ENCODE results near the gene ESR1. TPM values are rescaled to one million over a fixed set of nuclear protein-coding genes. Genes with fewer than 3 reads are reported as not detected.

ESR1 gene
- total and polyA plus RNA-seq, 9 of the 15 experiments (the other 6 are each of a cell fraction or from before 2014, with no cell fraction given), result 0.03 to 0.27 (median 0.08) TPM; not detected in 1

GRCh38 chr6:152002306-152002705 is 194.8 kb downstream of the ESR1 start:
- no TSS peak for BruUV-seq (replicated peaks)
- CTCF ChIA-PET (ENCODE audit: low intra/inter-chr PET ratio), result no interaction called here
- no peaks in the 10 kb centered on the region for H4K20me1 ChIP-seq (replicated peaks; ENCODE audit: control insufficient read depth, insufficient read depth, low read length)
- TF ChIP-seq ZFX (CRISPR knock-in tag; IDR thresholded peaks at IDR 0.05) (no peak), TCF15 (CRISPR knock-in tag; IDR thresholded peaks at IDR 0.05) (no peak), MYBL2 (IDR thresholded peaks at IDR 0.05; ENCODE audit: low read depth) (no peak), MYBL2 (CRISPR knock-in tag; IDR thresholded peaks at IDR 0.05; ENCODE audit: borderline replicate concordance) (no peak), ZEB2 (IDR thresholded peaks at IDR 0.05) (no peak), NRF1 (conservative IDR thresholded peaks at IDR 0.05 in 1 of 2, IDR thresholded peaks at IDR 0.05 in 1 of 2) (no peak), PRPF4 (IDR thresholded peaks at IDR 0.05; ENCODE audit: insufficient read depth, low read depth, low read length, poor library complexity, severe bottlenecking) (no peak), TCF7L2 (IDR thresholded peaks at IDR 0.05; ENCODE audit: low read depth, low read length) (no peak), POLR3A (IDR thresholded peaks at IDR 0.05; ENCODE audit: borderline replicate concordance, extremely low read depth, insufficient read depth, insufficient read length) (no peak), NCOA2 (IDR thresholded peaks at IDR 0.05; ENCODE audit: partially characterized antibody in 2 of 2) (no peak), THAP12 (CRISPR knock-in tag; IDR thresholded peaks at IDR 0.05) (no peak), PBX2 (CRISPR knock-in tag; IDR thresholded peaks at IDR 0.05; ENCODE audit: low read depth) (no peak), PBX2 (tag; conservative IDR thresholded peaks at IDR 0.05; ENCODE audit: low read depth) (no peak), SNIP1 (IDR thresholded peaks at IDR 0.05; ENCODE audit: low read depth) (no peak), PHB (CRISPR knock-in tag; IDR thresholded peaks at IDR 0.05) (no peak), DMBX1 (CRISPR knock-in tag; IDR thresholded peaks at IDR 0.05; ENCODE audit: borderline replicate concordance) (no peak), MCM3 (IDR thresholded peaks at IDR 0.05) (no peak), C11orf30 (IDR thresholded peaks at IDR 0.05; ENCODE audit: low read depth) (no peak), MTA3 (IDR thresholded peaks at IDR 0.05; ENCODE audit: borderline replicate concordance) (no peak), ZNF511 (CRISPR knock-in tag; IDR thresholded peaks at IDR 0.05) (no peak)

More at GRCh38 chr6:152002306-152002705, 194.8 kb downstream of the ESR1 start:
- Histone ChIP-seq H2AFZ (ENCODE audit: low read depth, low read length) (no peak overlapping the region), H3K36me3 (ENCODE audit: control insufficient read depth, insufficient read depth, low read length) (no peaks in the 10 kb centered on the region), H3K9me3 (replicated peaks; ENCODE audit: control insufficient read depth, insufficient read depth, low read depth, low read length) (no peaks in the 10 kb centered on the region), H3K27me3 (ENCODE audit: control insufficient read depth in 2 of 2, insufficient read depth in 2 of 2, low read length in 2 of 2) (no peaks in the 10 kb centered on the region), H3K4me3 (no peak overlapping the region), H3K4me1 (replicated peaks in 1 of 2; ENCODE audit: control insufficient read depth in 2 of 2, insufficient read depth in 2 of 2, low read length in 2 of 2) (no peaks in the 10 kb centered on the region), H3K27ac (ENCODE audit: extremely low read depth, low read depth, low read length) (no peak overlapping the region), H3K9ac (ENCODE audit: insufficient read depth in 1 of 2, low read depth in 2 of 2, low read length in 2 of 2) (no peak overlapping the region), H3K79me2 (ENCODE audit: control insufficient read depth, insufficient read depth, low read length) (no peaks in the 10 kb centered on the region), H3K4me2 (ENCODE audit: insufficient read depth, low read length) (no peak overlapping the region), H3K9me1 (ENCODE audit: control insufficient read depth, insufficient read depth, low read length) (no peaks in the 10 kb centered on the region)
- no peak for FAIRE-seq
- POLR2A ChIA-PET, result no interaction called here
- in situ Hi-C loops (cut with MboI), result no loop called here
- no peak for ATAC-seq
- DNase-seq (ENCODE audit: extremely low read depth in 1 of 4, low spot score in 3 of 4), result no peak
- intact Hi-C loops (cut with micrococcal nuclease), result no loop called here
- 2% methylated on average over 6 of the region's 6 CpGs for WGBS (ENCODE audit: insufficient coverage, low coverage, missing lambda C conversion rate)
